HEK293 (cell line): ENCODE data around the gene NCBP1.

Experiments
- CTCF ChIA-PET: fragments of 350-600 bp; formaldehyde crosslinking; extraction: SDS; loops from one replicate; lab custom pipeline; 2021; ENCODE audit warnings: antibody characterized with exemption; lab: Yijun Ruan, JAX
- POLR2A ChIA-PET: fragments of 300-600 bp; formaldehyde crosslinking; extraction: SDS; loops from one replicate; lab custom pipeline; 2020; ENCODE audit warnings: antibody characterized with exemption, inconsistent platforms; lab: Yijun Ruan, JAX
- H3K27ac ChIP-seq: fragments of 200-500 bp; sonication (Bioruptor generic); 2 replicates; pipeline ENCODE4 v1.5.1; 2014; ENCODE audit warnings: low read depth, low read length, control low read depth, inconsistent platforms; ENCODE audit errors: extremely low read depth
- H3K36me3 ChIP-seq, 2 experiments: fragments of 200-500 bp in 1 of 2; sonication (Bioruptor generic) in 1 of 2; 1 replicate in 1 of 2; 2 replicates in 1 of 2; pipeline ENCODE4 v1.5.1; 2014 to 2017; ENCODE audit warnings: inconsistent platforms in 2 of 2, low read length in 2 of 2; ENCODE audit not compliant: control insufficient read depth in 2 of 2, insufficient read depth in 1 of 2
- H3K4me1 ChIP-seq: fragments of 200-500 bp; sonication (Bioruptor generic); 2 replicates; pipeline ENCODE4 v1.5.1; 2014; ENCODE audit warnings: mild to moderate bottlenecking, low read length, inconsistent platforms; ENCODE audit not compliant: control insufficient read depth, insufficient read depth
- H3K4me3 ChIP-seq: 2 replicates; pipeline ENCODE4 v1.5.1; 2011; ENCODE audit warnings: low read depth, mild to moderate bottlenecking, control low read depth, low read length, moderate library complexity
- H3K9me3 ChIP-seq: fragments of 200-500 bp; sonication (Bioruptor generic); 2 replicates; pipeline ENCODE4 v1.5.1; 2014; ENCODE audit warnings: low read depth, low read length, inconsistent platforms; ENCODE audit not compliant: control insufficient read depth, insufficient read depth
- FEZF1 ChIP-seq: fragments of 450-650 bp; formaldehyde crosslinking; IDR thresholded peaks from 2 replicates; pipeline ENCODE4 v1.5.1; 2016; ENCODE audit warnings: missing biosample characterization, missing genetic modification characterization
- GLIS1 ChIP-seq: fragments of 450-650 bp; formaldehyde crosslinking; IDR thresholded peaks from 2 replicates; pipeline ENCODE4 v1.5.1; 2016; ENCODE audit warnings: missing biosample characterization, missing genetic modification characterization
- HOXA7 ChIP-seq: sonication (generic); formaldehyde crosslinking; IDR thresholded peaks from 2 replicates; pipeline ENCODE4 v1.8.1; 2022; ENCODE audit warnings: missing genetic modification reagents, borderline replicate concordance
- KLF1 ChIP-seq: fragments of 450-650 bp; formaldehyde crosslinking; IDR thresholded peaks from 2 replicates; pipeline ENCODE4 v1.5.1; 2016; ENCODE audit warnings: missing biosample characterization, missing genetic modification characterization
- KLF10 ChIP-seq: fragments of 450-650 bp; IDR thresholded peaks from 2 replicates; pipeline ENCODE4 v1.5.1; 2018; ENCODE audit warnings: missing biosample characterization, mild to moderate bottlenecking, missing genetic modification characterization
- SETDB1 ChIP-seq: IDR thresholded peaks from one replicate; pipeline ENCODE4 v1.6.1; 2017; ENCODE audit warnings: mild to moderate bottlenecking, low read length, moderate library complexity, mixed read lengths; ENCODE audit not compliant: insufficient read length
- ZFHX2 ChIP-seq: fragments of 450-650 bp; formaldehyde crosslinking; conservative IDR thresholded peaks from 2 replicates; pipeline ENCODE4 v1.5.1; 2016; ENCODE audit warnings: missing biosample characterization, missing genetic modification characterization
- ZNF157 ChIP-seq: fragments of 450-650 bp; formaldehyde crosslinking; IDR thresholded peaks from 2 replicates; pipeline ENCODE4 v1.5.1; 2016; ENCODE audit warnings: missing biosample characterization, missing genetic modification characterization
- ZNF266 ChIP-seq: fragments of 450-650 bp; formaldehyde crosslinking; IDR thresholded peaks from 2 replicates; pipeline ENCODE4 v1.5.1; 2016; ENCODE audit warnings: missing biosample characterization, missing genetic modification characterization, low read depth
- ZNF37A ChIP-seq: fragments of 450-650 bp; IDR thresholded peaks from 2 replicates; pipeline ENCODE4 v1.5.1; 2018; ENCODE audit warnings: missing biosample characterization, missing genetic modification characterization
- ZNF548 ChIP-seq: fragments of 450-650 bp; formaldehyde crosslinking; IDR thresholded peaks from 2 replicates; pipeline ENCODE4 v1.5.1; 2016; ENCODE audit warnings: missing biosample characterization, missing genetic modification characterization
- ZNF664 ChIP-seq: fragments of 450-650 bp; formaldehyde crosslinking; IDR thresholded peaks from 2 replicates; pipeline ENCODE4 v1.5.1; 2016; ENCODE audit warnings: missing biosample characterization, missing genetic modification characterization
- TF ChIP-seq, protein P1 (sequence below): fragments of 450-650 bp; formaldehyde crosslinking; IDR thresholded peaks from 2 replicates; pipeline ENCODE4 v1.5.1; 2016; ENCODE audit warnings: missing biosample characterization, missing genetic modification characterization, borderline replicate concordance
- TF ChIP-seq, protein P2 (sequence below): fragments of 450-650 bp; formaldehyde crosslinking; IDR thresholded peaks from 2 replicates; pipeline ENCODE4 v1.5.1; 2016; ENCODE audit warnings: missing biosample characterization, missing genetic modification characterization
- TF ChIP-seq, protein P3 (sequence below): fragments of 450-650 bp; formaldehyde crosslinking; IDR thresholded peaks from 2 replicates; pipeline ENCODE4 v1.5.1; 2017; ENCODE audit warnings: missing biosample characterization, missing genetic modification characterization
- TF ChIP-seq, protein P4 (sequence below): fragments of 450-650 bp; formaldehyde crosslinking; IDR thresholded peaks from 2 replicates; pipeline ENCODE4 v1.5.1; 2016; ENCODE audit warnings: missing biosample characterization, missing genetic modification characterization
- TF ChIP-seq, protein P5 (sequence below): fragments of 450-650 bp; formaldehyde crosslinking; IDR thresholded peaks from 2 replicates; pipeline ENCODE4 v1.5.0; 2017; ENCODE audit warnings: missing biosample characterization, missing genetic modification characterization, borderline replicate concordance
- TF ChIP-seq, protein P6 (sequence below): fragments of 450-650 bp; formaldehyde crosslinking; IDR thresholded peaks from 2 replicates; pipeline ENCODE4 v1.5.1; 2016; ENCODE audit warnings: missing biosample characterization, missing genetic modification characterization
- TF ChIP-seq, protein P7 (sequence below): fragments of 450-650 bp; formaldehyde crosslinking; IDR thresholded peaks from 2 replicates; pipeline ENCODE4 v1.5.1; 2017; ENCODE audit warnings: missing biosample characterization, missing genetic modification characterization

The NCBP1 gene

DNA sequence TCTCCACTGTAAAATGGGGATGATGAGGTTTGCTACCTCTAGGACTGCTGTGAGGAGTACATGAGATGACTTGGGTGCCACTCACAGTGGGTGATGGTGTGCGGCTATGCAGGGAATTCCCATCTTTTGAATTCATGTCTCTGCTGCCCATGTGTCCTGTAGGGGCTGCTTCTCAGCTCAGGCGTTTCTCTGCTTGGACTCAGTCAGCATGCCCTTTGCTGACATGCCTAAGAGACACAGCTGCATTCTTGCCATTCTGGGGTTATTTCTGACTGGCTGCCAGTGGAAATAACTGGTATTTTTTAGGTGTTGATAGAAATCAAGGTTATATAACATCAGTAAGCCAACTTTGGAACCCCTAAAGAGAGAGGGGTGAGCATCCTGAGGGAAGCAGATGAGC is 87.8 kb downstream of the NCBP1 start:
- TF ChIP-seq ZFHX2 (tag by site-specific recombination), result no peak
- TF ChIP-seq, protein P1, sequence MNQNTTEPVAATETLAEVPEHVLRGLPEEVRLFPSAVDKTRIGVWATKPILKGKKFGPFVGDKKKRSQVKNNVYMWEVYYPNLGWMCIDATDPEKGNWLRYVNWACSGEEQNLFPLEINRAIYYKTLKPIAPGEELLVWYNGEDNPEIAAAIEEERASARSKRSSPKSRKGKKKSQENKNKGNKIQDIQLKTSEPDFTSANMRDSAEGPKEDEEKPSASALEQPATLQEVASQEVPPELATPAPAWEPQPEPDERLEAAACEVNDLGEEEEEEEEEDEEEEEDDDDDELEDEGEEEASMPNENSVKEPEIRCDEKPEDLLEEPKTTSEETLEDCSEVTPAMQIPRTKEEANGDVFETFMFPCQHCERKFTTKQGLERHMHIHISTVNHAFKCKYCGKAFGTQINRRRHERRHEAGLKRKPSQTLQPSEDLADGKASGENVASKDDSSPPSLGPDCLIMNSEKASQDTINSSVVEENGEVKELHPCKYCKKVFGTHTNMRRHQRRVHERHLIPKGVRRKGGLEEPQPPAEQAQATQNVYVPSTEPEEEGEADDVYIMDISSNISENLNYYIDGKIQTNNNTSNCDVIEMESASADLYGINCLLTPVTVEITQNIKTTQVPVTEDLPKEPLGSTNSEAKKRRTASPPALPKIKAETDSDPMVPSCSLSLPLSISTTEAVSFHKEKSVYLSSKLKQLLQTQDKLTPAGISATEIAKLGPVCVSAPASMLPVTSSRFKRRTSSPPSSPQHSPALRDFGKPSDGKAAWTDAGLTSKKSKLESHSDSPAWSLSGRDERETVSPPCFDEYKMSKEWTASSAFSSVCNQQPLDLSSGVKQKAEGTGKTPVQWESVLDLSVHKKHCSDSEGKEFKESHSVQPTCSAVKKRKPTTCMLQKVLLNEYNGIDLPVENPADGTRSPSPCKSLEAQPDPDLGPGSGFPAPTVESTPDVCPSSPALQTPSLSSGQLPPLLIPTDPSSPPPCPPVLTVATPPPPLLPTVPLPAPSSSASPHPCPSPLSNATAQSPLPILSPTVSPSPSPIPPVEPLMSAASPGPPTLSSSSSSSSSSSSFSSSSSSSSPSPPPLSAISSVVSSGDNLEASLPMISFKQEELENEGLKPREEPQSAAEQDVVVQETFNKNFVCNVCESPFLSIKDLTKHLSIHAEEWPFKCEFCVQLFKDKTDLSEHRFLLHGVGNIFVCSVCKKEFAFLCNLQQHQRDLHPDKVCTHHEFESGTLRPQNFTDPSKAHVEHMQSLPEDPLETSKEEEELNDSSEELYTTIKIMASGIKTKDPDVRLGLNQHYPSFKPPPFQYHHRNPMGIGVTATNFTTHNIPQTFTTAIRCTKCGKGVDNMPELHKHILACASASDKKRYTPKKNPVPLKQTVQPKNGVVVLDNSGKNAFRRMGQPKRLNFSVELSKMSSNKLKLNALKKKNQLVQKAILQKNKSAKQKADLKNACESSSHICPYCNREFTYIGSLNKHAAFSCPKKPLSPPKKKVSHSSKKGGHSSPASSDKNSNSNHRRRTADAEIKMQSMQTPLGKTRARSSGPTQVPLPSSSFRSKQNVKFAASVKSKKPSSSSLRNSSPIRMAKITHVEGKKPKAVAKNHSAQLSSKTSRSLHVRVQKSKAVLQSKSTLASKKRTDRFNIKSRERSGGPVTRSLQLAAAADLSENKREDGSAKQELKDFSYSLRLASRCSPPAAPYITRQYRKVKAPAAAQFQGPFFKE, result no peak
- no peak for TF ChIP-seq ZNF37A (tag by site-specific recombination)
- TF ChIP-seq, protein P2, sequence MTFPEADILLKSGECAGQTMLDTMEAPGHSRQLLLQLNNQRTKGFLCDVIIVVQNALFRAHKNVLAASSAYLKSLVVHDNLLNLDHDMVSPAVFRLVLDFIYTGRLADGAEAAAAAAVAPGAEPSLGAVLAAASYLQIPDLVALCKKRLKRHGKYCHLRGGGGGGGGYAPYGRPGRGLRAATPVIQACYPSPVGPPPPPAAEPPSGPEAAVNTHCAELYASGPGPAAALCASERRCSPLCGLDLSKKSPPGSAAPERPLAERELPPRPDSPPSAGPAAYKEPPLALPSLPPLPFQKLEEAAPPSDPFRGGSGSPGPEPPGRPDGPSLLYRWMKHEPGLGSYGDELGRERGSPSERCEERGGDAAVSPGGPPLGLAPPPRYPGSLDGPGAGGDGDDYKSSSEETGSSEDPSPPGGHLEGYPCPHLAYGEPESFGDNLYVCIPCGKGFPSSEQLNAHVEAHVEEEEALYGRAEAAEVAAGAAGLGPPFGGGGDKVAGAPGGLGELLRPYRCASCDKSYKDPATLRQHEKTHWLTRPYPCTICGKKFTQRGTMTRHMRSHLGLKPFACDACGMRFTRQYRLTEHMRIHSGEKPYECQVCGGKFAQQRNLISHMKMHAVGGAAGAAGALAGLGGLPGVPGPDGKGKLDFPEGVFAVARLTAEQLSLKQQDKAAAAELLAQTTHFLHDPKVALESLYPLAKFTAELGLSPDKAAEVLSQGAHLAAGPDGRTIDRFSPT, result no peak
- no peak for TF ChIP-seq SETDB1
- TF ChIP-seq ZNF664 (tag by site-specific recombination), result no peak
- TF ChIP-seq FEZF1 (tag by site-specific recombination), result no peak
- TF ChIP-seq GLIS1 (tag by site-specific recombination), result no peak
- TF ChIP-seq, protein P3, sequence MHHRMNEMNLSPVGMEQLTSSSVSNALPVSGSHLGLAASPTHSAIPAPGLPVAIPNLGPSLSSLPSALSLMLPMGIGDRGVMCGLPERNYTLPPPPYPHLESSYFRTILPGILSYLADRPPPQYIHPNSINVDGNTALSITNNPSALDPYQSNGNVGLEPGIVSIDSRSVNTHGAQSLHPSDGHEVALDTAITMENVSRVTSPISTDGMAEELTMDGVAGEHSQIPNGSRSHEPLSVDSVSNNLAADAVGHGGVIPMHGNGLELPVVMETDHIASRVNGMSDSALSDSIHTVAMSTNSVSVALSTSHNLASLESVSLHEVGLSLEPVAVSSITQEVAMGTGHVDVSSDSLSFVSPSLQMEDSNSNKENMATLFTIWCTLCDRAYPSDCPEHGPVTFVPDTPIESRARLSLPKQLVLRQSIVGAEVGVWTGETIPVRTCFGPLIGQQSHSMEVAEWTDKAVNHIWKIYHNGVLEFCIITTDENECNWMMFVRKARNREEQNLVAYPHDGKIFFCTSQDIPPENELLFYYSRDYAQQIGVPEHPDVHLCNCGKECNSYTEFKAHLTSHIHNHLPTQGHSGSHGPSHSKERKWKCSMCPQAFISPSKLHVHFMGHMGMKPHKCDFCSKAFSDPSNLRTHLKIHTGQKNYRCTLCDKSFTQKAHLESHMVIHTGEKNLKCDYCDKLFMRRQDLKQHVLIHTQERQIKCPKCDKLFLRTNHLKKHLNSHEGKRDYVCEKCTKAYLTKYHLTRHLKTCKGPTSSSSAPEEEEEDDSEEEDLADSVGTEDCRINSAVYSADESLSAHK, result no peak
- no peak for TF ChIP-seq HOXA7 (CRISPR knock-in tag)
- TF ChIP-seq ZNF157 (tag by site-specific recombination), result no peak
- TF ChIP-seq KLF1, result no peak
- TF ChIP-seq KLF10 (tag by site-specific recombination), result no peak
- TF ChIP-seq ZNF266 (tag by site-specific recombination), result no peak
- TF ChIP-seq, protein P4, sequence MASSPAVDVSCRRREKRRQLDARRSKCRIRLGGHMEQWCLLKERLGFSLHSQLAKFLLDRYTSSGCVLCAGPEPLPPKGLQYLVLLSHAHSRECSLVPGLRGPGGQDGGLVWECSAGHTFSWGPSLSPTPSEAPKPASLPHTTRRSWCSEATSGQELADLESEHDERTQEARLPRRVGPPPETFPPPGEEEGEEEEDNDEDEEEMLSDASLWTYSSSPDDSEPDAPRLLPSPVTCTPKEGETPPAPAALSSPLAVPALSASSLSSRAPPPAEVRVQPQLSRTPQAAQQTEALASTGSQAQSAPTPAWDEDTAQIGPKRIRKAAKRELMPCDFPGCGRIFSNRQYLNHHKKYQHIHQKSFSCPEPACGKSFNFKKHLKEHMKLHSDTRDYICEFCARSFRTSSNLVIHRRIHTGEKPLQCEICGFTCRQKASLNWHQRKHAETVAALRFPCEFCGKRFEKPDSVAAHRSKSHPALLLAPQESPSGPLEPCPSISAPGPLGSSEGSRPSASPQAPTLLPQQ, result no peak
- no peak for TF ChIP-seq ZNF548 (tag by site-specific recombination)
- TF ChIP-seq, protein P5, sequence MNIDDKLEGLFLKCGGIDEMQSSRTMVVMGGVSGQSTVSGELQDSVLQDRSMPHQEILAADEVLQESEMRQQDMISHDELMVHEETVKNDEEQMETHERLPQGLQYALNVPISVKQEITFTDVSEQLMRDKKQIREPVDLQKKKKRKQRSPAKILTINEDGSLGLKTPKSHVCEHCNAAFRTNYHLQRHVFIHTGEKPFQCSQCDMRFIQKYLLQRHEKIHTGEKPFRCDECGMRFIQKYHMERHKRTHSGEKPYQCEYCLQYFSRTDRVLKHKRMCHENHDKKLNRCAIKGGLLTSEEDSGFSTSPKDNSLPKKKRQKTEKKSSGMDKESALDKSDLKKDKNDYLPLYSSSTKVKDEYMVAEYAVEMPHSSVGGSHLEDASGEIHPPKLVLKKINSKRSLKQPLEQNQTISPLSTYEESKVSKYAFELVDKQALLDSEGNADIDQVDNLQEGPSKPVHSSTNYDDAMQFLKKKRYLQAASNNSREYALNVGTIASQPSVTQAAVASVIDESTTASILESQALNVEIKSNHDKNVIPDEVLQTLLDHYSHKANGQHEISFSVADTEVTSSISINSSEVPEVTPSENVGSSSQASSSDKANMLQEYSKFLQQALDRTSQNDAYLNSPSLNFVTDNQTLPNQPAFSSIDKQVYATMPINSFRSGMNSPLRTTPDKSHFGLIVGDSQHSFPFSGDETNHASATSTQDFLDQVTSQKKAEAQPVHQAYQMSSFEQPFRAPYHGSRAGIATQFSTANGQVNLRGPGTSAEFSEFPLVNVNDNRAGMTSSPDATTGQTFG (tag by site-specific recombination), result no peak
- TF ChIP-seq, protein P6, sequence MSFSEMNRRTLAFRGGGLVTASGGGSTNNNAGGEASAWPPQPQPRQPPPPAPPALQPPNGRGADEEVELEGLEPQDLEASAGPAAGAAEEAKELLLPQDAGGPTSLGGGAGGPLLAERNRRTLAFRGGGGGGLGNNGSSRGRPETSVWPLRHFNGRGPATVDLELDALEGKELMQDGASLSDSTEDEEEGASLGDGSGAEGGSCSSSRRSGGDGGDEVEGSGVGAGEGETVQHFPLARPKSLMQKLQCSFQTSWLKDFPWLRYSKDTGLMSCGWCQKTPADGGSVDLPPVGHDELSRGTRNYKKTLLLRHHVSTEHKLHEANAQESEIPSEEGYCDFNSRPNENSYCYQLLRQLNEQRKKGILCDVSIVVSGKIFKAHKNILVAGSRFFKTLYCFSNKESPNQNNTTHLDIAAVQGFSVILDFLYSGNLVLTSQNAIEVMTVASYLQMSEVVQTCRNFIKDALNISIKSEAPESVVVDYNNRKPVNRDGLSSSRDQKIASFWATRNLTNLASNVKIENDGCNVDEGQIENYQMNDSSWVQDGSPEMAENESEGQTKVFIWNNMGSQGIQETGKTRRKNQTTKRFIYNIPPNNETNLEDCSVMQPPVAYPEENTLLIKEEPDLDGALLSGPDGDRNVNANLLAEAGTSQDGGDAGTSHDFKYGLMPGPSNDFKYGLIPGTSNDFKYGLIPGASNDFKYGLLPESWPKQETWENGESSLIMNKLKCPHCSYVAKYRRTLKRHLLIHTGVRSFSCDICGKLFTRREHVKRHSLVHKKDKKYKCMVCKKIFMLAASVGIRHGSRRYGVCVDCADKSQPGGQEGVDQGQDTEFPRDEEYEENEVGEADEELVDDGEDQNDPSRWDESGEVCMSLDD (tag by site-specific recombination), result no peak
- TF ChIP-seq, protein P7, sequence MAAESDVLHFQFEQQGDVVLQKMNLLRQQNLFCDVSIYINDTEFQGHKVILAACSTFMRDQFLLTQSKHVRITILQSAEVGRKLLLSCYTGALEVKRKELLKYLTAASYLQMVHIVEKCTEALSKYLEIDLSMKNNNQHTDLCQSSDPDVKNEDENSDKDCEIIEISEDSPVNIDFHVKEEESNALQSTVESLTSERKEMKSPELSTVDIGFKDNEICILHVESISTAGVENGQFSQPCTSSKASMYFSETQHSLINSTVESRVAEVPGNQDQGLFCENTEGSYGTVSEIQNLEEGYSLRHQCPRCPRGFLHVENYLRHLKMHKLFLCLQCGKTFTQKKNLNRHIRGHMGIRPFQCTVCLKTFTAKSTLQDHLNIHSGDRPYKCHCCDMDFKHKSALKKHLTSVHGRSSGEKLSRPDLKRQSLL (tag by site-specific recombination), result no peak
- no peak overlapping the region for H3K27ac ChIP-seq
- H3K9me3 ChIP-seq, result no peaks in the 10 kb centered on the region
- ChIA-PET POLR2A (no interaction called here), CTCF (interaction anchor here (1.2 kb wide), 1 partner anchor 202 kb away, joined by 4 read pairs; no protein-coding TSS in a partner anchor)
- H3K4me1 ChIP-seq, result no peaks in the 10 kb centered on the region
- no peak overlapping the region for H3K4me3 ChIP-seq
- no peaks in the 10 kb centered on the region for H3K36me3 ChIP-seq
